ENCODE results near the gene MAP2K2.

The MAP2K2 gene

GRCh38 chr19:4042731-4043082, 81.2 kb downstream of the MAP2K2 start:
- no peak for DNase-seq (ENCODE audit: low spot score)

- DNase-seq (ENCODE audit: low spot score), result no peak
Observed at GRCh38 chr19:4042064-4042730, 81.7 kb downstream of the MAP2K2 start.

Data from hematopoietic multipotent progenitor cell treated with erythropoietin and hydrocortisone succinate and interleukin-3 and kit ligand, for 17 days (in vitro differentiated cells).